Endothelial cell of umbilical vein (primary cell): ENCODE data around the gene ATP5PD.
"Not testable (repeated sequence)": the region's sequence is repeated elsewhere in the genome, so short reads cannot be mapped to it uniquely, and the experiment has no call there.

Source experiments
- CTCF ChIP-seq, 2 donors: IDR thresholded peaks; 1 replicate in 1 of 2; 2 replicates in 1 of 2; pipeline ENCODE4 v1.5.1; 2011; ENCODE audit warnings: low read length in 2 of 2, mild to moderate bottlenecking in 2 of 2, moderate library complexity in 2 of 2, control low read depth in 1 of 2, inconsistent platforms in 1 of 2, low read depth in 1 of 2; ENCODE audit not compliant: insufficient read depth in 1 of 2; ENCODE audit errors: extremely low read depth in 1 of 2
- EZH2 ChIP-seq: IDR thresholded peaks from 2 replicates; pipeline ENCODE4 v1.6.1; 2012; ENCODE audit warnings: borderline replicate concordance, low read depth, mild to moderate bottlenecking, moderate library complexity, low read length, inconsistent platforms; ENCODE audit not compliant: severe bottlenecking
- GATA2 ChIP-seq: IDR thresholded peaks from 2 replicates; pipeline ENCODE4 v1.7.0; 2011; ENCODE audit warnings: low read depth, mild to moderate bottlenecking, moderate library complexity, mixed read lengths, low read length; ENCODE audit not compliant: insufficient read length, insufficient read depth
- MAX ChIP-seq: IDR thresholded peaks from 2 replicates; pipeline ENCODE4 v1.6.1; 2011; ENCODE audit not compliant: insufficient read depth, insufficient read length

GRCh38 chr17:75026650-75027049 is 20.1 kb downstream of the ATP5PD start:
- TF ChIP-seq CTCF (IDR thresholded peaks at IDR 0.05; ENCODE audit: extremely low read depth in 1 of 2, insufficient read depth in 1 of 2, low read depth in 1 of 2, low read length in 2 of 2); GATA2; EZH2; MAX: not testable (repeated sequence)
